ENCODE measurements around the gene HIGD1C.
"Not testable (repeated sequence)": the region's sequence is repeated elsewhere in the genome, so short reads cannot be mapped to it uniquely, and the experiment has no call there.

The HIGD1C gene

GRCh38 chr12:50952510-50952909, at the start of gene HIGD1C:
Gene HIGD1C, plus strand, starts transcription at chr12:50952544. Its CDS starts 1,455 bp downstream, at chr12:50953999.
- no peak for ATAC-seq
- TF ChIP-seq CSRNP3 (CRISPR knock-in tag; IDR thresholded peaks at IDR 0.05) (no peak), PATZ1 (CRISPR knock-in tag; IDR thresholded peaks at IDR 0.05; ENCODE audit: borderline replicate concordance) (no peak), GLIS3 (CRISPR knock-in tag; IDR thresholded peaks at IDR 0.05) (no peak), ZNF8 (CRISPR knock-in tag; IDR thresholded peaks at IDR 0.05) (no peak), ZNF70 (CRISPR knock-in tag; IDR thresholded peaks at IDR 0.05) (no peak), TCF4 (CRISPR knock-in tag; IDR thresholded peaks at IDR 0.05; ENCODE audit: borderline replicate concordance) (no peak), OSR1 (CRISPR knock-in tag; IDR thresholded peaks at IDR 0.05) (no peak), BACH2 (CRISPR knock-in tag; IDR thresholded peaks at IDR 0.05; ENCODE audit: borderline replicate concordance) (no peak), ARNTL (CRISPR knock-in tag; IDR thresholded peaks at IDR 0.05; ENCODE audit: borderline replicate concordance, low read depth) (no peak), ESRRG (CRISPR knock-in tag; IDR thresholded peaks at IDR 0.05) (no peak), TSHZ2 (CRISPR knock-in tag; IDR thresholded peaks at IDR 0.05) (no peak), ZFP3 (CRISPR knock-in tag; IDR thresholded peaks at IDR 0.05) (no peak), POU6F1 (CRISPR knock-in tag; IDR thresholded peaks at IDR 0.05; ENCODE audit: borderline replicate concordance, low read depth) (no peak)

- not testable (repeated sequence) for ATAC-seq
These were observed 43.9 kb upstream of the HIGD1C start for GRCh38 chr12:50908479-50908878.

GRCh38 chr12:50912361-50912760, 40.0 kb upstream of the HIGD1C start:
- not testable (repeated sequence) for ATAC-seq

- TF ChIP-seq TCF4 (CRISPR knock-in tag; IDR thresholded peaks at IDR 0.05; ENCODE audit: borderline replicate concordance) (no peak), ISL1 (CRISPR knock-in tag; IDR thresholded peaks at IDR 0.05) (no peak), OSR1 (CRISPR knock-in tag; IDR thresholded peaks at IDR 0.05) (no peak), ZC3H10 (CRISPR knock-in tag; IDR thresholded peaks at IDR 0.05) (no peak), ZNF8 (CRISPR knock-in tag; IDR thresholded peaks at IDR 0.05) (no peak)
- no peak for ATAC-seq
These were observed 39.1 kb upstream of the HIGD1C start for GRCh38 chr12:50913224-50913623.

GRCh38 chr12:50914872-50915484, 37.4 kb upstream of the HIGD1C start:
- no peak for ATAC-seq
- TF ChIP-seq ZFP30 (CRISPR knock-in tag; IDR thresholded peaks at IDR 0.05) (no peak), CREB5 (CRISPR knock-in tag; IDR thresholded peaks at IDR 0.05; ENCODE audit: low read depth) (no peak), CSRNP3 (CRISPR knock-in tag; IDR thresholded peaks at IDR 0.05) (no peak), ZC3H10 (CRISPR knock-in tag; IDR thresholded peaks at IDR 0.05) (no peak), ZFP3 (CRISPR knock-in tag; IDR thresholded peaks at IDR 0.05) (no peak), PPARA (CRISPR knock-in tag; IDR thresholded peaks at IDR 0.05; ENCODE audit: borderline replicate concordance) (no peak), TSHZ2 (CRISPR knock-in tag; IDR thresholded peaks at IDR 0.05) (no peak), CSDC2 (CRISPR knock-in tag; IDR thresholded peaks at IDR 0.05) (no peak), ESRRG (CRISPR knock-in tag; IDR thresholded peaks at IDR 0.05) (no peak)
